GM11168 (cell line): ENCODE results near the gene CDC73.
"Not testable (repeated sequence)": the region's sequence is repeated elsewhere in the genome, so short reads cannot be mapped to it uniquely, and the experiment has no call there.

Experiments used
- in situ Hi-C: fragments of 300-500 bp; cut with MboI; formaldehyde crosslinking; loops from one replicate; pipeline ENCODE4 v1.12.0; 2022; ENCODE audit warnings: low sequenced_read_pairs; ENCODE audit not compliant: unreplicated experiment

Gene CDC73

DNA sequence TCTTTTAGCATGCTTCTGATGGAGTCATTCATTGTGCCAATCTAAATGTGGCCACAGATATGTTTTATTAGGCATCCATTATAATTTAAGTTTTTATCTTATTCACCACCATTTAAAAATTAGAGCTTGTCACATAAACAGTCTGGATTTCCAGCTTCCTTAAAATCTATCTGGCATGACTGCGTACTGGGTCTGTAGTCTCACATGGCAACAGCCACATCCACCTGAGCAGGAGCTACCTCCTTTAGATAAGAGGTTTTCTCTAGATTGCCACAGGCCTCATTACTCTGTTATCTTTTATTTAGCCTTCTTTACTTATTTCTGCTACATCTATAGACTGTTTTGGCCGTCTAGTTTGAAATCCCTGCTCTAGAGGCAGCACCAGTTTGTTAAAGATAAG is 35.5 kb downstream of the CDC73 start:
- in situ Hi-C loops: no loop called here

DNA sequence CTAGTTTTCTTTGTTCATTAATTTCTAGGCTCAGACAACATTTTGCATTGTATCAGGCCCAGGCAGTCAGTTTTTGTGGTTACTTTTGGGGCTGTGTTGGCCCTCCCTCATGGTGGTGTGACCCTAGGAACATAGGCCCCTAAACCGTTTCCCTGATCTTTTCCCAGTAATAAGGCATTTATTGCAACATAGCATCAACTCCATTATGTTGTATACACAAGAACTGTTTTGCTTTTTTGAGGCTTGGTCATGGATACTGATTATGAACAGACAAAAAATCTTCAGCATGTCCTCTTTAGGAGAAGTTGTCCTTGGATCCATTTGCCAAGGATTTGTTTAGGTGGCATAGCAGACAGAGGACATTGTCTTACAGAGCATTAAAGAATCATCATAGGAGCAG is 54.3 kb downstream of the CDC73 start:
- in situ Hi-C loops: no loop called here

DNA sequence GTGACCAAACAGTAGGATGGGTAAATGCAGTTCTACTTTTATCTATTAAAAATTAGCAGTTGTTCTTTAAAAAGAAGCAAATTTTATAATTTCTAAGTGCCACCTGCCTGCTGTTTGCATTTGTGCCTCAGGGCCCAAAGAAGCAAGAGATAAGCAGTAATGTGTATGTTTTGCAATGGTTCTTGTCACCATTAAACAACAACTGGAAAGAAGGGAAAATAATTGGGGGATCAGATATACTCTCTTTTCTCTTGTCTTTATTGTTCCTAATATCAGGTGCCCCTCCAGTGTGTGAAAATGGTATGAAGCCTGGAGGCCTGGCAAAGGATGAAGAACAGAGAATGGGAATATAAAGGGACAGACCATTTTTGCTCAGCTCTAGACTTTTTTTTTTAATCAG is 55.0 kb downstream of the CDC73 start:
- in situ Hi-C loops: no loop called here

GRCh38 chr1:193179094-193179493 is 57.3 kb downstream of the CDC73 start:
- in situ Hi-C loops: no loop called here

- in situ Hi-C loops: no loop called here
These were observed 59.7 kb downstream of the CDC73 start for GRCh38 chr1:193181536-193181935.

DNA sequence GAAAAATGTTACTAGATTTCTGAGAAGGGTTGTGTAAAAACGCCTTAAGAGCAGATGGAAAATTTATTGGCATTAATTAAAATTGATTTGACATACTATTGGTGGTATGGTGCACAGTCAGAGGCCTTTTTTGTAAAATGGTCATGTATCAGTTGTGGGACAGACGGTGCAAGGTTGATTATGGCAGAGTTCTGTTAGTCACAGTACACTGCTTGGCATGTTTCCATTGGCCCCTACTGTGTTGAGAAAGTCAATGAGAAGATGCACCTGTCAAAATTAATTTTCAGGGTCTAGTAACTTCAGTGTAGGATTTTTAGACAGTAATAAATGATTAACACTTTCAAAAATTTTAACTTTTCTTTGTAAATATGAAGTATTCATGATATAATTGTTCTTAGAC is 60.2 kb downstream of the CDC73 start:
- in situ Hi-C loops: no loop called here

- in situ Hi-C loops: no loop called here
These were observed 61.3 kb downstream of the CDC73 start for GRCh38 chr1:193183019-193183627.

- in situ Hi-C loops: no loop called here
These were observed 62.9 kb downstream of the CDC73 start for GRCh38 chr1:193184776-193185175.

DNA sequence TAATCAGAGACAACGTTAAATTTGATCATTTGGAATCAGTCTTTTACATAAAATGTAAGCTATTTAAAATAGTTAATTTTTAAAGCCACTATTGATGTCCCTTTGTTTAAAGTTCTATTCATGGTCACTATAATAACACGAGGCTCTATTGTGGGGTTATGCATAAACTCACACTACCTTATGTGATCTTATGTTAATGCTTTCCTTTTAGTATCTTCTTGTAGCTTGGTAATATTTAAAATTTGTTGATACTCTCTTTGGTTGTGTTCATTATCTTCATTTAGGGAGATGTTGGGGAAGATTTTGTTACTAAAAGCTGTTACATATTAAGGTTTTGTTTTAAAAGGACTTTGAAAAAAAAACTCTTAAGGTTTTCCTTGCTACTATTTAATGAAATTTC is 63.4 kb downstream of the CDC73 start:
- in situ Hi-C loops: no loop called here

- in situ Hi-C loops: no loop called here
These were observed 64.3 kb downstream of the CDC73 start, which contains the start of gene B3GALT2 for GRCh38 chr1:193185901-193186731. Gene B3GALT2, minus strand, starts transcription at chr1:193186613. Its CDS starts 5,051 bp downstream, at chr1:193181562.

- in situ Hi-C loops: no loop called here
These were observed 65.3 kb downstream of the CDC73 start for GRCh38 chr1:193187114-193187513.

GRCh38 chr1:193188915-193189314 is 67.1 kb downstream of the CDC73 start:
- in situ Hi-C loops: not testable (repeated sequence)

GRCh38 chr1:193189442-193190095 is 67.7 kb downstream of the CDC73 start:
- in situ Hi-C loops: no loop called here

DNA sequence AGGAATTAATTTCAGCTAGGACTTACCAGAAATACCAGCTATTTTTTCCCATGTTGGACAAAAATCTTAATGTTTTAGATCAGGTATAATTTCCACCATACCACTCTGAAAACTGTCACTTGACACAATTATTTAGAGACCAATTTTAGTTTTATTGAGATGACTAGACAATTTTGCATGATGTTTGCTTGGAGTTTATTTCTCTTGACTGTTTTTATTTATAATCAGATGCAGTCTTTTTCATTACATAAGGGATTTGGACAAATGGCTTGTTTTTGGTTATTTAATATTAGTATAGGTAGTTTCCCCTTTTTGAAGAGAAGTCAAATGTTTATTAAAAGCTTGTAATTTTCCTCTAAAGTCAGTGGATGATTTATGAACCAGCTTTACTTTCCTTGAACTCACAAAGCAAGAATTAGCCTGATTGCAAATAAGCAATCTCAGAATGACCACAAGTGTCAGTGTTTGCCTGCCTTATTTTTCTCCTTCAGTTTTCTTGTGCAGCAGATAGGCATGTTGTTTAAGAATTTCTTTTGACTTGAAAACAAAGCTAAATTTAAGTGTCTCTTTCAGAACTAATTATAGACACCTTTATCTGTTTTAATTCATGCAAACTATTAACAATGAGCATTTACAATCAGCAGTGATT is 68.4 kb downstream of the CDC73 start:
- in situ Hi-C loops: no loop called here

GRCh38 chr1:193192586-193192985 is 70.8 kb downstream of the CDC73 start:
- in situ Hi-C loops: no loop called here

DNA sequence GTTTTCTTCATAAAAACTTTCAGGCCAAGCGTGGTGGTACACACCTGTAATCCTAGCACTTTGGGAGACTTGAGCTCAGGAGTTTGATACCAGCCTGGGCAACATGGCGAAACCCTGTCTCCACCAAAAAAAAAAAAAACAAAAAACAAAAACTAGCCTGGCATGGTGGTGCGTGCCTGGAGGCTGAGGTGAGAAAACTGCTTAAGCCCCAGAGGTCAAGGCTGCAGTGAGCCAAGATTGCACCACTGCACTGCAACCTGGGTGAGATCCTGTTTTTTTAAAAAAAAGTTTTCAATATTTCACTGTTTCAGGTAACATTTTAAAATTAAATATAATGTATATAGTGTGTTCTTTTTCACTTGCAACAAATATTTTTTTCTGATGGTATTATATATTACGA is 78.1 kb downstream of the CDC73 start:
- in situ Hi-C loops: no loop called here

DNA sequence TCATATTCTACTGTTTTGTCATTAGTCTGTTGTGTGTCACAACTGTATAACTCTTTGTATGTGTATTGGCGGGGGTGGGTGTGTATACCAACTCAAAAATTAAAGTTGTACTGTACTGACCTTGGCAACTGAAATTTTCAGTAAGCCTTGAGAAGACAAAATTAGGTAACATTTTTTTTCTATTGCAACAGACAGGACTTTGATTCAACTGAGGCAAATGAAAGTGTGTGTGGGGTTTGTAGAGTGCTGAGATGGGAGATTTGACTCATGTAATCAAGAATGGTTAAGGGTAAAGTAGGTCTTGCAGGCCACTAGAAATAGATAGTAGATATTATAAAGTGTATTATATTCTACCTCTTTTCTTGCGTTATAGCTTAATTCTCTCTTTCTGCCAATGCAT is 79.2 kb downstream of the CDC73 start:
- in situ Hi-C loops: no loop called here

GRCh38 chr1:193210996-193211395 is 89.2 kb downstream of the CDC73 start:
- in situ Hi-C loops: no loop called here

DNA sequence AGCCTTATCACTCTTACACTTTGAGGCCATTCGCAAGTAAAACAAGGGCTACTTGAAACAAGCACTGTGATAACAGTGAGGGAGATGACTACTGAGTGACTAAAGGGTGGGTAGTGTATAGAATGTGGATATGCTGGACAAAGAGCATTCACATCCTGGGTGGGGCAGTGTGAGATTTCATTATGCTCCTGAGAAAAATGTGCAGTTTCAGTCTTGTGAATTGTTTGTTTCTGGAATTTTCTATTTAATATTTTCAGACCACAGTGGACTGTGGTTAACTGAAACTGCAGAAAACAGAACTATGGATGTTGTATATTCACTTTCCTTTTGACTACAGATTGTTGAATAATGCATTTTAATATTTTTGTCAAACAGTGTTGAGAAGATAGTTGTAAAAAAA is 89.7 kb downstream of the CDC73 start:
- in situ Hi-C loops: no loop called here

- in situ Hi-C loops: no loop called here
These were observed 90.8 kb downstream of the CDC73 start for GRCh38 chr1:193212637-193213036.

DNA sequence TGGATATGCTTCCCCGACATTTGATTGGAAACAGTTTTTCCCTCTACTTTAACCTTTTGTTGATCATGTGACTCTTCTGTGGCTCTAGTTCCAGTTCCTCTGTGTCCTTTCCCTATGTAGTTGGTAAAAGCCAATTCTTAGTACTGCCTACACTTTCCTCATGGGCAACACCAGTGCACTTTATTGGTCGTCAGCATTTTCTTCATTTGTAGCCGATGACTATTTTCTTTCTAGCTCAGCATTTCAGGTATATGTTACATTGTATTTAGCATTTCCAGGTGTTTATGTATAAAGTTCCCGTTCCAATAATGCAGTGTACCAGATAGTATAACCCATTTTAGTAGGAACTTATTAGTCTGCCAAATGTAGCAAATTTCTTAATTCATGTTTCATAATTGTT is 92.2 kb downstream of the CDC73 start:
- in situ Hi-C loops: no loop called here
